Spinal cord (tissue), 10 donors: ENCODE measurements around the gene PYGB. TPM values are rescaled to one million over a fixed set of nuclear protein-coding genes. Genes with fewer than 3 reads are reported as not detected.
A peak's percentile ranks its signal among the peaks of the same experiment; 100 is the strongest.

Experiments
- DNase-seq, 6 donors: peaks; one replicate each; pipeline versions ENCODE4 v3.0.0 to v3.0.0-alpha.2; 2013 to 2015; ENCODE audit warnings: low spot score in 6 of 6, low read depth in 4 of 6
- H3K27ac ChIP-seq: one replicate; pipeline ENCODE4 v1.5.1; 2013; ENCODE audit warnings: low read depth, low read length, control low read depth
- H3K27me3 ChIP-seq: one replicate; pipeline ENCODE4 v1.6.1; 2013; ENCODE audit warnings: low read length; ENCODE audit not compliant: control insufficient read depth, insufficient read depth
- H3K36me3 ChIP-seq: one replicate; pipeline ENCODE4 v1.6.1; 2013; ENCODE audit warnings: low read length; ENCODE audit not compliant: control insufficient read depth, insufficient read depth
- H3K4me1 ChIP-seq: one replicate; pipeline ENCODE4 v1.6.1; 2013; ENCODE audit warnings: low read length; ENCODE audit not compliant: control insufficient read depth, insufficient read depth
- H3K4me3 ChIP-seq: one replicate; pipeline ENCODE4 v1.5.1; 2013; ENCODE audit warnings: low read depth, low read length, control low read depth
- H3K9me3 ChIP-seq: one replicate; pipeline ENCODE4 v1.6.1; 2013; ENCODE audit warnings: low read length; ENCODE audit not compliant: control insufficient read depth, insufficient read depth
- WGBS: methylation state at CpG from one replicate; pipeline ENCODE4 v1.1.5; 2013; ENCODE audit warnings: missing lambda C conversion rate; ENCODE audit not compliant: insufficient coverage; 5-methylcytosine and 5-hydroxymethylcytosine counted together
- polyA plus RNA-seq, 2 donors: library from polyadenylated mRNA; unstranded; fragments of 120-200 nt; gene quantifications; one replicate each; pipeline ENCODE4 v1.2.1, GENCODE V29; 2013; ENCODE audit not compliant: insufficient read length in 2 of 2
- total RNA-seq, 2 donors: library from RNA; depleted of rRNA in 1 of 2; stranded (reverse); fragments of 120-200 nt in 1 of 2; fragments of >200 nt in 1 of 2; gene quantifications; one replicate each; pipeline versions ENCODE4 v1.2.3 to v1.2.4, GENCODE V29; 2013 to 2014
- donor health status: healthy.

The PYGB gene
- total and polyA plus RNA-seq, 4 donors = 71.4 to 122 (median 97.3) TPM

DNA sequence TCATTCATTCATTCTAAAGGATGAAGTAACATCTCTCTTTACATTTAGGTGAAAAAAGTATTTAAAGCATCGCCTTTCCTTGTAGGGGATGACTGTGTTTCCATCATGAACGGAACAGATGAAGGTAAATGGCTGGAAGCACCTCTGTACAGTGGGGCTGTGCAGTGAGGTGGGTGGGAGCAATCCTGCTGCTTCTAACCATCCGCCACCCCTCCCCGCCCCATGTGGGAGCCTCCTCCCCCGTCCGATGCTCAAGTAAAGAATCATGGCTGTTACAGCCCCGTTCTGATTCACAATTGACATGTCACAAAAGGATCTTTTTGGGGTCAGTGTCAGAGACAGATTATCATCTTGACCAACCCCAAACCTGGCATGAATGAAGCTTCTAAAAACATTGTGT, 33.1 kb upstream of the PYGB start:
- Histone ChIP-seq H3K27me3 (no peaks in the 10 kb centered on the region), H3K4me3 (no peak overlapping the region), H3K9me3 (no peaks in the 10 kb centered on the region), H3K36me3 (peaks cover 81% of the 10 kb centered on the region), H3K4me1 (no peaks in the 10 kb centered on the region), H3K27ac (no peak overlapping the region)
- DNase-seq = no peak
- no CpG with 5 or more reads among the region's 7 CpGs for WGBS

DNA sequence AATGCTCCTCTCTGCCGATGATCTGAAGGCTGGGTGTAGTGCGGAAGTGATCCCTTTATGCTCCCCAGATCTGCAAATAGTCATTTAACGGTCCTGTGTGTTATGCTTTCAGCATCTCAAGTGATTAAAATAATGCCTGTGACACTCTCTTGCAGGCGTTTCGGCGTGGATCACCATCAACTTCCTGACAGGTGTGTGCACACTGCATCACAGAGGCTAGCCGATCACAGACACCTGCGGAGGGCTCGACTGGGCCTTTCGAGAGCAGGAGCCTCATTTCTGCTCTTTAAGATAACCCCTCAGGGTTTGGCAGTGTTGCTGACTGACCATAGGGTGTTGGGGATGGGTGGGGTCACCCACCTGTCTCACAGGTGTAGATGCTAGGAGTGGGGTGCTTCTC, 32.4 kb upstream of the PYGB start:
- Histone ChIP-seq H3K9me3 (no peaks in the 10 kb centered on the region), H3K4me3 (no peak overlapping the region), H3K27me3 (no peaks in the 10 kb centered on the region), H3K27ac (no peak overlapping the region), H3K4me1 (peaks cover 6% of the 10 kb centered on the region), H3K36me3 (peaks cover 81% of the 10 kb centered on the region)
- 96% methylated on average over 9 of the region's 10 CpGs for WGBS
- DNase-seq = no peak

DNA sequence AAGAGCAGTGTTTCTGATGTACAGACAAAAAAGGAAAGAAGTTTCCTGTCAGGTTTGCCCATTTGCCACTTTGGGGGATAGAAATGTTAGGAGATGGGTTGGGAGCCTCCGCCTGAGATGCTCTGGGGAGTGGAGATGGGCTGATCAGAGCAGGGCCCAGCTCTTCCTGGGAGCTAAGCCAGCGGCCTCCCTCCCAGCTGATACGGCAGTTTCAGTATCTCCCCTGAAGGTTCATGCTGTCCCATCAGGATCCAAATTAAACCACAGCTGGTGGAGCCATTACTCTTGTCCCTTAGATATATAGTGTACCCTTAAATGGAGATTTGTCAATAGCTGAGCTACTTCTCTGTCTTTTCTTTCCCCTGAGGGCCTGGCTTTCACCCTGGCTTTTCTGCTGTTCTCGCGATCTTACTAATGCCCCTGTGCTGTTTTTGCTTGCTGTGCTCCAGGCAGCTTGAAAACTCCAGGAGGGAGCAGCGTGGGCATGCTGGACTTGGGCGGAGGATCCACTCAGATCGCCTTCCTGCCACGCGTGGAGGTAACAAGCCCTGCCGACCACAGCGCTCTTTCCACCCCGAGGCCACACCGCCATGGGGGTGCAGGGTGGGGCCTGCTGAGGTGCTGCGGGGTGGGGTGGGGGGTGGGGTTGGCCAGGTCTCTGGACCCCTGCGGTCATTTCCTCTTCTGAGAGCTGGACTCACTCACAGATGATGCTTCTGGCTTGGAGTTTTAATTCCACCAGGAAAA, 31.5 kb upstream of the PYGB start:
- Histone ChIP-seq H3K36me3 (peaks cover 87% of the 10 kb centered on the region), H3K4me1 (peaks cover 8% of the 10 kb centered on the region), H3K27ac (no peak overlapping the region), H3K27me3 (no peaks in the 10 kb centered on the region), H3K4me3 (no peak overlapping the region), H3K9me3 (no peaks in the 10 kb centered on the region)
- DNase-seq = no peak
- WGBS = 76% methylated on average over 10 of the region's 16 CpGs

DNA sequence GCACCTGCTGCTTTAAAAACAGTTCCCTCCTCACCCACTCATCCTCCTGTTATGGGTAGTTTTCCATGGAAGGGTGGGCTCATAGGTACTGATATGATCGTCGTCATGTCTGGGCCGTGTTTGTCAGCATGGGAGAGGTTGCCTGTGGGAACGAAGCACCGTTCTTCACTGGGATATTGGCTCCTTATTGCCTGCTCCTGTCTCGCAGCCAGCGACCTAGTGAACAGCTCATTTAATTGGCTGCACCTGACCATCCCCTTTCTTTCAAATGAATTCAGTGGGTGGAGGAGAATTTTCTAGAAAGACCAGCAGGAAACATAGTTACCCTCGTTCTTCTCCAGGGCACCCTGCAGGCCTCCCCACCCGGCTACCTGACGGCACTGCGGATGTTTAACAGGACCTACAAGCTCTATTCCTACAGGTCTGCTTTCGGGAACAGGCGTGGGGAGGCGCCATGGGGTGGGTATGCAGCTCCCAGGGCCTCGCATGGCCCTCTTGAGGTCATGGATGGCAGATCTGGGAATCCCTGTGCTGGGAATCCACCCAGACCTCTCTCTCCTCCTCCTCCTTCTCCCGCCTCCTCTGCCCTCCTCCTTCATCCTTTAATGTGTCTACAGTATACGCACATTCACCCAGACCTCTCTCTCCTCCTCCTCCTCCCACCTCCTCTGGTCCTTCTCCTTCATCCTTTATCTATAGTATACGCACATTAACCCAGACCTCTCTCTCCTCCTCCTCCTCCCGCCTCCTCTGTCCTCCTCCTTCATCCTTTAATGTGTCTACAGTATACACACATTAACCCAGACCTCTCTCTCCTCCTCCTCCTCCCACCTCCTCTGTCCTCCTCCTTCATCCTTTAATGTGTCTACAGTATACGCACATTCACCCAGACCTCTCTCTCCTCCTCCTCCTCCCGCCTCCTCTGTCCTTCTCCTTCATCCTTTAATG, 30.4 kb upstream of the PYGB start:
- no peaks in the 10 kb centered on the region for H3K27me3 ChIP-seq
- no peak for DNase-seq
- peaks cover 12% of the 10 kb centered on the region for H3K4me1 ChIP-seq
- H3K4me3 ChIP-seq = no peak overlapping the region
- H3K9me3 ChIP-seq = no peaks in the 10 kb centered on the region
- no peak overlapping the region for H3K27ac ChIP-seq
- H3K36me3 ChIP-seq = peaks cover 89% of the 10 kb centered on the region
- 89% methylated on average over 17 of the region's 21 CpGs for WGBS

DNA sequence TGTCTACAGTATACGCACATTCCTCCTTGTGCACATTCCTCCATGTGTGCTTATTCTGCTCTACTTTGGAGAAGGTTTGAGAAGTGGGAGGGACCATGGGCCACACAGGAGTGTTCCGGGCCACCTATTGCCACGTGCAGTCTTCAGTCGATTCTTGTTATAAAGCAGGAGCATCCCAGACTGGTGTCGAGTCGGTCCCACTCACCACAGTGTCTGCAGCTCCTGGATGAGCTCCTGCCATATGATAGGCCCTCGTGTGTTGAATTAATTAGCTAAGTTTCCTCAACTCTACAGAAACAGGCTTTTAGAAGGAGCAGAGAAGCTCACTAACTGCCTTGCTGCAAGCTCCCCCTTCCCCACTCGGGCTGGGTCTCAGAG, 29.8 kb upstream of the PYGB start:
- Histone ChIP-seq H3K4me1 (peaks cover 14% of the 10 kb centered on the region), H3K27me3 (no peaks in the 10 kb centered on the region), H3K27ac (no peak overlapping the region), H3K9me3 (no peaks in the 10 kb centered on the region), H3K4me3 (no peak overlapping the region), H3K36me3 (peaks cover 89% of the 10 kb centered on the region)
- no peak for DNase-seq
- 90% methylated on average over 7 of the region's 8 CpGs for WGBS

DNA sequence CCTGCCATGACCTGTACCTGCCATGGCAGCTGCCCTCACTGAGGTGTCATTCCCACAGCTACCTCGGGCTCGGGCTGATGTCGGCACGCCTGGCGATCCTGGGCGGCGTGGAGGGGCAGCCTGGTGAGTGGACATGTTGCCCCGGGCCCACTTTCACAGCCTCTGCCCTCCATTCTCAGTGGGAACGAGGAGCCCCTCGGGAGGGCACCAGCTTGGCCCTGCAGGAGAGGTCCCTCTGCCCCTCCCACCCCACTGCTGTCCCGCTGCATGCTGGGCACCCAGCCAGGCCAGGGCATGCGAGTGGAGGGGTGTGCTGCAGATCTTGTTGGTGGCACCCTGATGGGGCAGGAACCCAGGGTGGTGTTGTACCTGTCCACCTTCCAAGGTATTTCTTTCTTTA, 29.4 kb upstream of the PYGB start:
- Histone ChIP-seq H3K9me3 (no peaks in the 10 kb centered on the region), H3K27me3 (no peaks in the 10 kb centered on the region), H3K27ac (no peak overlapping the region), H3K36me3 (peaks cover 89% of the 10 kb centered on the region), H3K4me3 (no peak overlapping the region), H3K4me1 (peaks cover 14% of the 10 kb centered on the region)
- WGBS = 97% methylated on average over 9 of the region's 12 CpGs
- DNase-seq = no peak

DNA sequence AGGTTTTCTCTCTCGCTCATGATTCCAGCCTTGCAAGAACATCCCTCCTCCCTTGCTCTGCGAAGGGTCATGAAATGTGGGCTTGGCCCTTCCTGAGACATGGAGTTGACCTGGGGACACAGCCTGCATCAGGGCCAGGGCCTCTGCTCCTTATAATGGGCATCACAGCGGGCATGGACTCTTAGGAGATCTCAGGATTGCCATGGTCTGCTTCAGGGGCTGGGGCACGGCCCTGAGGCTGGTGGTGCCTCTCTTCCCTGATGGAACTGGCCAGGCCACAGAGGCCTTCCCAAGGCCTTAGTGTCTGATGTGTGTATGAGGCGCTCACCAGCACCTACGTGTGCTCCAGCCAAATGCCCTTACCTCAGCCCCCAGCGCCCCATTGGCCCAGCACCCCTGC, 28.5 kb upstream of the PYGB start:
- peaks cover 88% of the 10 kb centered on the region for H3K36me3 ChIP-seq

DNA sequence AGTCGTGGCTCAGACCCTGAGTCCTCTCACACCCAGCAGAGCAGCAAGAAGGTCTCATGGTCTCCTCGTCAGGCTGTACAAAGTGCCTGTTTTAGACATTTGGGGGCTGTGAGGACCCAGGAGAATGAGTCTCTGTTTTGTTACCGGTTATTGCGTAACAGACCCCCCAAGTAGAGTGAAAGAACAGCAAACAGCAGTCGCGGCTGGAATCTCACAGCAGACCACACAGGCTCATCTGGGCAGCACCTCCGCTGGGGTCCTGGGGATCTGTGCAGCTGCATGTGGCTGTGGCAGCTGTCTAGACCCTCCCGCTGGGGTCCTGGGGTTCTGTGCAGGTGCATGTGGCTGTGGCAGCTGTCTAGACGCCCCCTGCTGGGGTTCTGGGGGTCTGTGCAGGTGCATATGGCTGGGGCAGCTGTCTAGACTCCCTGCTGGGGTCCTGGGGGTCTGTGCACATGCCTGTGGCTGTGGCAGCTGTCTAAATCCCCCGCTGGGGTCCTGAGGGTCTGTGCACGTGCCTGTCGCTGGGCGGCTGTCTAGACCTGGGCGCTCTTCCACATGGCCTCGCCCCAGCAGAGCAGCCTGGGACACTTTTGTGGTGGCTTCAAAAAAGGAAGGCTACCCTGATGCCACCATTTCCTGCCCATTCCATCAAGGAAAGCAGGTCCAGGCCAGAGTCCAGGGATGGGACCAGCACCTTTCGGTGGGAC, 27.7 kb upstream of the PYGB start:
- Histone ChIP-seq H3K36me3 (peaks cover 94% of the 10 kb centered on the region), H3K27me3 (no peaks in the 10 kb centered on the region), H3K27ac (no peak overlapping the region), H3K9me3 (no peaks in the 10 kb centered on the region), H3K4me3 (no peak overlapping the region), H3K4me1 (peaks cover 14% of the 10 kb centered on the region)
- peak in 2 of 6 donors; percentile 17 to 21 for DNase-seq
- 64% methylated on average over 16 of the region's 16 CpGs for WGBS

More for the DNA sequence above, 28.5 kb upstream of the PYGB start:
- WGBS = 100% methylated on average over 3 of the region's 7 CpGs
- no peaks in the 10 kb centered on the region for H3K9me3 ChIP-seq
- H3K27me3 ChIP-seq = no peaks in the 10 kb centered on the region
- no peak for DNase-seq
- no peak overlapping the region for H3K27ac ChIP-seq
- H3K4me3 ChIP-seq = no peak overlapping the region
- H3K4me1 ChIP-seq = peaks cover 14% of the 10 kb centered on the region

DNA sequence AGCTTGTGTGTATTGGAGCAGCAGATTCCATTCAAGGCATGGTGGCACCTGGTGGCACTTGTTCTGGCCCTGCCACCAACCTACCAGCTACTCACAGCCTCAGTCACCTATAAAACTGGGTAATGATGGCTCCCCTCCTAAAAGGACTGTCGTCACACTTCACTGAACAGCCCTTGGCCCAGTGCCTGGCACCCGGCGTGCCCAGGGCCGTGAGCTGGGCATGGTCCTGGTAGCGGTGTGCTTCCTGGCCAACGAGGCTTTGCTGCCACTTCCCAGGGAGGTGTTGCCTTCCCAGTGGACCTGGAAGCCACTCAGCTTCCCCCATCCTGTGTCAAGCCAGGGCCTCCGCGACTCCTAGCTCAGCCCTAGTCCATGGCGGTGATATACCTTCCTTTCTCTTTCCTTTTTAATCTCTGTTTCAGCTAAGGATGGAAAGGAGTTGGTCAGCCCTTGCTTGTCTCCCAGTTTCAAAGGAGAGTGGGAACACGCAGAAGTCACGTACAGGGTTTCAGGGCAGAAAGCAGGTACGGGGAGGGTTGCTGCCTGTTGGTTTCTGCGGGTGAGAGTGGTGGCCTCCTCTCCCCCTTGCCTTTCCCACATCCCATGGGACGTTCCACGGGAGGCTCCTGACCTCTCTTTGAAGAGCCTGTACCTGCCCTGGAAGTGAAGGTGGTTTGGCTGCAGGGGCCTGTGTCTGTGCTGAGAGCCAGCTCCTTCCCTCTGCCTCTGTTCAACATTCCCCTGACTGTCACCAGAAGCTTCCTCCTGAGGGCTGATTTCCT, 26.9 kb upstream of the PYGB start:
- 75% methylated on average over 10 of the region's 15 CpGs for WGBS
- peaks cover 94% of the 10 kb centered on the region for H3K36me3 ChIP-seq
- no peak for DNase-seq

More for the DNA sequence above, 26.9 kb upstream of the PYGB start:
- no peaks in the 10 kb centered on the region for H3K27me3 ChIP-seq
- H3K4me1 ChIP-seq = peaks cover 14% of the 10 kb centered on the region
- H3K27ac ChIP-seq = no peak overlapping the region
- no peaks in the 10 kb centered on the region for H3K9me3 ChIP-seq
- H3K4me3 ChIP-seq = no peak overlapping the region
